Activated naive CD8-positive, alpha-beta T cell treated with anti-CD3 and anti-CD28 coated beads, Interleukin-2, amount 50 U/mL, for 16 hours (primary cell): ENCODE measurements around the gene HYOU1.
"Not testable (repeated sequence)": the region's sequence is repeated elsewhere in the genome, so short reads cannot be mapped to it uniquely, and the experiment has no call there.

Source experiments
- DNase-seq: peaks from one replicate; pipeline ENCODE4 v3.0.0-alpha.2; 2020; ENCODE audit warnings: low read depth, low spot score

Gene HYOU1, protein sequence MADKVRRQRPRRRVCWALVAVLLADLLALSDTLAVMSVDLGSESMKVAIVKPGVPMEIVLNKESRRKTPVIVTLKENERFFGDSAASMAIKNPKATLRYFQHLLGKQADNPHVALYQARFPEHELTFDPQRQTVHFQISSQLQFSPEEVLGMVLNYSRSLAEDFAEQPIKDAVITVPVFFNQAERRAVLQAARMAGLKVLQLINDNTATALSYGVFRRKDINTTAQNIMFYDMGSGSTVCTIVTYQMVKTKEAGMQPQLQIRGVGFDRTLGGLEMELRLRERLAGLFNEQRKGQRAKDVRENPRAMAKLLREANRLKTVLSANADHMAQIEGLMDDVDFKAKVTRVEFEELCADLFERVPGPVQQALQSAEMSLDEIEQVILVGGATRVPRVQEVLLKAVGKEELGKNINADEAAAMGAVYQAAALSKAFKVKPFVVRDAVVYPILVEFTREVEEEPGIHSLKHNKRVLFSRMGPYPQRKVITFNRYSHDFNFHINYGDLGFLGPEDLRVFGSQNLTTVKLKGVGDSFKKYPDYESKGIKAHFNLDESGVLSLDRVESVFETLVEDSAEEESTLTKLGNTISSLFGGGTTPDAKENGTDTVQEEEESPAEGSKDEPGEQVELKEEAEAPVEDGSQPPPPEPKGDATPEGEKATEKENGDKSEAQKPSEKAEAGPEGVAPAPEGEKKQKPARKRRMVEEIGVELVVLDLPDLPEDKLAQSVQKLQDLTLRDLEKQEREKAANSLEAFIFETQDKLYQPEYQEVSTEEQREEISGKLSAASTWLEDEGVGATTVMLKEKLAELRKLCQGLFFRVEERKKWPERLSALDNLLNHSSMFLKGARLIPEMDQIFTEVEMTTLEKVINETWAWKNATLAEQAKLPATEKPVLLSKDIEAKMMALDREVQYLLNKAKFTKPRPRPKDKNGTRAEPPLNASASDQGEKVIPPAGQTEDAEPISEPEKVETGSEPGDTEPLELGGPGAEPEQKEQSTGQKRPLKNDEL

GRCh38 chr11:119057000-119057769 lies at the start of gene HYOU1:
Gene HYOU1, minus strand, starts transcription at chr11:119057205. Its CDS starts 1,045 bp downstream, at chr11:119056160.
- DNase-seq: peak; percentile 98

- no peak for DNase-seq
Measured at GRCh38 chr11:119103793-119104192, 46.8 kb upstream of the HYOU1 start.

GRCh38 chr11:119103161-119103664 lies 46.2 kb upstream of the HYOU1 start:
- DNase-seq: not testable (repeated sequence)

DNA sequence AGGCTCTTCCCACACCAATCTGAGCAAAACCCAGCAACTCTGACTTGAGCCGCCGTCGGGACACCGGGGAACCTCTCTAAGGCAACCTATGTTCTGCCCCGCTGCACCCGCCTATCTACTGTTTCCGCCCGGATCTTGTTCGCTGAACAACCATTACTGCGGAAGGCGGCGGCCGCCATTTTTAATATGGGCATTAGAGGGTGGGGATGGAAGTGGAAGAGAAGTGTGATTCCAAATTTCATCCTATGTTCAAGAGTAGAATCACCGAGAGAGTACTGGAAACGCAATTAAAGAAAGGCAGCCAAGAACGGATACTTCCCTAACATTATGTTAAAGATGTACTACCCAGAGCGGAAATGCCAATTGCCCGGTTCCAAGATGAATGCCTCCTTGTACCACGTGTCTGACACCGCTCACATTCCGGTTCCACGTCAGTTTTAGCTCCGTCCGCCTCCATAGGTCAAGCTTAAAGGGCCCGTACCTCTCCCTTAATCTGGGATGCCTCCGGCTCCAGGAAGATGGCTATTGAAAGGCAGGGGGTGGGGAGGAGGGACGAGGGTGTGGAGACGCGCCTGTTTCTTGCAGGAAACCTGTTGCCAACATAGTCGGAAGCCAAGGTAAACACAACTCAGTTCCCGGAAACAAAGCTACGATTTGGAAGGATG lies 44.9 kb upstream of the HYOU1 start, which contains the start of gene DPAGT1:
DPAGT1 (minus strand) TSS at position 95 of the 665 bp plus-strand sequence. CDS start 198 bp downstream, outside the sequence.
- DNase-seq: peak; percentile 70

GRCh38 chr11:119100994-119101758 lies 44.2 kb upstream of the HYOU1 start:
- DNase-seq: no peak

DNA sequence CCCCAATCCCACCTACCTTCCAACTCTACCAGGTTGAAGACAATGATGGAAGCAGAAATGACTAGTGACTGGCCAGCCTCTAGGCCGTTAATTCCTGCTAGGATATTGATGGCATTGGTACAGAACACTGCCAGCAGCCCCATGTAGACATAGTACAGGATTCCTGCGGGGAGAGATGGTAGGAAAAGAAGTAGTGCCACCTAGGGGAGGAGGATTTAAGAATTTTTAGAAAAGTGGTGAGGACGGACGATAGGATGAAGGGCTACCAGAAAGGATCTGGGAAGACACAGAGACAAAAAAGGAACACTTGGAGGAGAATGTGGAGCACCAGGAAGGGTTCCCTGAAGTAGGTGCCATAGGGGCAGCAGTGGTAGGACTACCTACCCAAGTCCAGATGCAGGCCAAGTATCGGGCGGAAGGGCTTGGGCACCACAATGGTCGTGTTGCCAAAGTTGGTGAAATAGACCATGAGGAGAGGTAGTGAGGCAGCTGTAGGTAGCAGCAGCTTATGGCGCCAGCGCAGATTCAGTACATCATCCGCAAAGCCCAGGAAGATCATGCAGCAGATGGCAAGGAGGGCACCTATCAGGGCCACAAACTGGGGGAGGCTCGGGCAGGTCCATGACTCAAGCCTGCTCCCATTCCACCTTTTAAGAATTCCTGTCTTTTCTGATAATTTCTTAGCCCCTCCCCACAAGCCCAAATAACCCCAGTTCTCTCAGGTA lies 43.4 kb upstream of the HYOU1 start:
- no peak for DNase-seq

DNA sequence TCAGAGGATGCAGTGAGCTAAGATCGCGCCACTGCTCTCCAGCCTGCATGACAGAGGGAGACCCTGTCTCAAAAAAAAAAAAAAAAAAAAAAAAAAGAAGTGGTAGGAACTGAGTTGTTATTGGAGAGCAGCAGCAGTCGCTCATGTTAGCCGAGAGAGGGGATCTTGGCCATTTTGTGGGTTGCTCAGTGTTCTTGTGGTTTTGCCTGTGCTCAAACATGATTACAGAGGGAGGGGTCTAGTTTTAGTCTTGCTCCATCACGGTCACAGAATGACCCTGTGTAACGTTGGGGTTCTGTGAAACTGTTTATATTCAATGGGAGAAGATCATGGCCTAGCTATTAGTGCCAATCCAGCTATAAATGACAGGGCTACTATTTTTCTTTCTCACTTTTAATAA lies 42.7 kb upstream of the HYOU1 start:
- no peak for DNase-seq

DNA sequence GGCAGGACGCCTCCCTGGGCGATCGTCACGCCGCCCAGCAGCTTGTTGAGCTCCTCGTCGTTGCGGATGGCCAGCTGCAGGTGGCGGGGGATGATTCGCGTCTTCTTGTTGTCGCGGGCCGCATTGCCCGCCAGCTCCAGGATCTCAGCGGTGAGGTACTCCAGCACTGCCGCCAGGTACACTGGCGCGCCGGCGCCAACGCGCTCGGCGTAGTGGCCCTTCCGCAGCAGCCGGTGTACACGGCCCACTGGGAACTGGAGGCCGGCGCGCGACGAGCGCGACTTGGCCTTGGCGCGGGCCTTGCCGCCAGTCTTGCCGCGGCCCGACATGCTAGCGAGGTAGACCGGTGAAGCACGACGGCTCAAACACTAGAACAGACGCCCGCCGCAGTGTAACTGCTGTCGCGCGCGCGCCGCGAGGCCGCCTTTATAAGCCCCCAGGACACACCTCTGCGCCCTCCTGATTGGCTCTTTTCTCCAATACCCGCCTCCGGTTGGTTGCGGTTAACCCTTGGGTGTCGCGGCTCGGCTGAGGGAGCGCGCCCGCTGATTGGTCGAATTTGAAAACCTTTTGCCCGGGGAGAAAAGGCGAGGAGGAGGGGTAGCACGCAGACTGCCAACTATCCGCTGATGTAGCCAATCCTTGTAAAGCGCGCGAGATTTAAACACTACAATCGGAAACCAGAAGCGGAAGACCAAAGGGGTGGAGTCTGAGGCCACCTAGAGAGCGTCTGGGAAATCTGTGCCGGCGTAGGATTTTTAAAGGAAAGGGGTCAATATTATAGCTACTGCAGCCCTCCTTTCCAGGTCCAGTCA lies 38.3 kb upstream of the HYOU1 start:
- peak; percentile 97 for DNase-seq

DNA sequence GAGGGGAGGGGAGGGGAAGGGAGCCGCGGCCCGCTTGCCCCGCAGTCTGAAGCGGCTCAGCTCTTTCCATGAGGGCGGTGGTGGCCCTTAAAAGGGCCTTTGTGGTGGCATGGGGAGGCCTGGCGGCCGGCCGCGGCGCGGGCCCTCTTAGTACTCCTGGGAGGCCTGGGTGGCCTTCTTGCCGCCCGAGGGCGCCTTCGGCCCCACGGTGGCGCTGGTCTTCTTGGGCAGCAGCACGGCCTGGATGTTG lies 37.7 kb upstream of the HYOU1 start:
- DNase-seq: no peak

- no peak for DNase-seq
Measured at GRCh38 chr11:119093942-119094815, 37.2 kb upstream of the HYOU1 start.

GRCh38 chr11:119092880-119093842 lies 36.2 kb upstream of the HYOU1 start:
- no peak for DNase-seq

- no peak for DNase-seq
Measured at GRCh38 chr11:119091966-119092879, 35.2 kb upstream of the HYOU1 start.

DNA sequence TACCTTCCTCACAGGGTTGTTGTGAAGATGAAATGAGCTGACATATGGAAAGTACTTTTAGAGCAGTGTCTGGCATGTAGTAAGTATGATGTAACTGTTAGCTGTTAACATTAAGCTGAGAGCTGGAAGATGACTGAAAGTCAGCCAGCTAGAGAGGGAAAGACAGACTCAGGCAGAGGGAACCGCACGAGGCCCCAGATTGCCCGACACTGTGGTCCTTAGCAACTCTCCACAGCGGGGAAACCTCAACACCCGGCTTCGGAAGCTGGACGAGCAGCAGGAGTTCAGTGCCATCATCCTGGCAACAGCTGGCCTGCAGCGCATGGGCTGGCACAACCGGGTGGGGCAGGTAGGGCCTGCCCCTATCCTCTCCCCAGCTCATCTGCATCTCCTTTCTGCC lies 34.2 kb upstream of the HYOU1 start:
- no peak for DNase-seq

GRCh38 chr11:119089319-119089718 lies 32.3 kb upstream of the HYOU1 start:
- DNase-seq: no peak

DNA sequence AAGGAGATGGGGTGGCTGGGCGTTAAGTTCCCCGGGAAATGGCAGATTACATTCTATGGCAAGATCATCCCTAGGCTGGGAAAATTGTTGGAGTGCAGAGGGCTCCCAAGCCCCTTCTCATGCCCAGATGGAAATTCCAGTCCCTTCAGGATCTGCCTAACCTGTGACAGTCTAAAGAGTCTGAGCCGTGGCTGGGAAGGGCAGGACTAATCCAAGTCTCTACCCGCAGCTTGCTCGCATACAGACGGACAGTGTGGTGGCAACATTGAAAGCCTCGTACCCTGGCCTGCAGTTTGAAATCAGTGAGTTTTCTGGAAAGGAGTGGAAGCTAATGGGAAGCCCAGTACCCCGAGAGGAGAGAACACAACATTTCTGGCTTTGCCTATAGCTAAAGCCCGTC lies 31.4 kb upstream of the HYOU1 start:
- no peak for DNase-seq
